GM19023 (cell line): ENCODE measurements around the gene BRF1.

Experiments
- ATAC-seq: cut with Tn5 transposase; IDR thresholded peaks from one replicate; pipeline ENCODE4 v1.9.1; 2021; ENCODE audit warnings: mild to moderate bottlenecking, moderate library complexity; ENCODE audit not compliant: unreplicated experiment

BRF1 gene

DNA sequence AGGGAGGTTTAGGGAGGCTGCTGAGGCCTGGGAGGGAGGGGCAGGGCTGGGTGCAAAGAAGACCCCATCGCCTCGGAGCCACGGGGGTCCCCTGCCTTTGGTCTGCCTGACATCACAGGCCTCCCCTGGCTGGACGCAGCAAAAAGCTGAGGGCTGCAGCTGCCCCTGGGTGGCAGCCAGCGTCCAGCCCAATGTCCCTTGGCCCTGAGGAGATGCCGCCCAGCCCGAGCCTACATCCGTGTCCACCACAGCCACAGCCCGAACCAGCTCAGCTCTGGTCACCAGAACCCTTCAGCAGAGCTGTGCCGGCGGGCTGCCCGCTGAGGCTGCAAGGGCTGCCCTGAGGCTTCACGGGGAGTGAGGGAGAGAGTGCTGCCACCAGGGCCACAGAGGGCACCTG is 121.6 kb downstream of the BRF1 start:
- no peak for ATAC-seq

DNA sequence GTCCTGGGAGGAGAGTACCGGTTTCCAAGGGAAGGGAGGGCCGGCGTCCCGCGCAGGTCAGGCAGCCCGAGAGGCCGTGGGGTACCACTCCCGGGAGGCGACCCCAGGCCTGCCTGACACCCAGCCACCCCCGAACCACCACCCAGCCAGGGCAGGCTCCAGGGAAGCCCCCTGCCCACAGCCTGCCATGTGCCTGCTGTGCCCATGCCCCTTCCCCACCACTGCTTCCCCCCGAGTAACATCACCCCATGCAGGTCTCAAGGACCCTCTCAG is 122.0 kb downstream of the BRF1 start:
- no peak for ATAC-seq

DNA sequence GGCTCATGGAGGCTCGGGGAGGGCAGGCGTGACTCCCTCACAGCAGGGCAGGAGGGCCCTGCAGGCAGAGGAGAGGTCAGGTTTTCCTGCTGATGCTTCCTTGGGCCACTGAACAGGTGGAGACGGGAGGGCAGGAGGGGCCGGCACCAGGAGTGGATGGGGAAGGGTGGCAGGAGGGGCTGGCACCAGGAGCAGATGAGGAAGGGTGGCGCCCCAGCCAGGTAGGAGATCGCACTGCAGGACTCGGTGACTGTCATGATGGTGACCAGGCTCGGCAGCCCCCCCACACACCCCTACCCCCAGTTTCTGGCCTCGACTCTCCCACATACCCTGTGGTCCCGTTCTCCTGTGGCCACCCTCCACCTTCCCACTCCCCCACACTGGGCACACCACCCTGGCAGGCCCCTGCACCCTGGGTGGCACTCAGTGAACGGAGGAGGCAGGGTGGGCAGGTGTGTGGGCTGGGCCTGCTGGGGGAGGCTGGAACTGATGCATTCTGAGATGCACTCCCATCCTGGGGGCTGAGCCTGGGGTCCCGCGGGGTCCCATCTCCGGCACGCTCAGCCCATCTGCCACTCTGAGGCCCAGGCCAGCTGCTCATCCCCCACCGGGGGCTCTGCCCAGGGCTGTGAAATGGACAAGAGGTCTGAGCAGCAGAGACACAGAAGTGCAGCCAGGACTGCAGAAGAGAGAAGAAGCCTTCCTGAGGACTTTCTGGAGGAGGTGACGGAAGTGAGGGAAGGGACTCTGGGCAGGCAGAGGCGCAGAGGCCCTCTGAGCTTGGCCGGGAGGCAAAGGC is 122.5 kb downstream of the BRF1 start:
- ATAC-seq: no peak

DNA sequence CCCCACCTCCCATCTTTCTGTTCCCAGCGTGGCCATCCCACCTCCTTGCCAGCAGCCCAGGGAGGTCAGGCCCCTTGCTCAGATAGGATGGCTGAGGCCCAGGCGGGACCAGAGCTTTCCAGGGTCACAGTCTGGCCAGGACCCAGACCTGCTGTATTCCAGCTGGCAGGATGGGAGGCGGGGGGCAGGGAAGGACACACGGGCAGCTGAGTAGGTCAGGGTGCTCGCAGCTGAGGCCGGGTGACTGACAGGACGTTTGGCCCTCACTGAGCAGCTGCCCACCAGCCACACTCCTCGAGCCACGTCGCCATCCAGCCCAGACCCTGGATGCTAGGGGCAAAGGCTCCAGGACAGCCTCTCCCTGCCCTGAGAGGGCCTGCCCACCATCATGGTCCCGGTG is 123.7 kb downstream of the BRF1 start:
- ATAC-seq: no peak

DNA sequence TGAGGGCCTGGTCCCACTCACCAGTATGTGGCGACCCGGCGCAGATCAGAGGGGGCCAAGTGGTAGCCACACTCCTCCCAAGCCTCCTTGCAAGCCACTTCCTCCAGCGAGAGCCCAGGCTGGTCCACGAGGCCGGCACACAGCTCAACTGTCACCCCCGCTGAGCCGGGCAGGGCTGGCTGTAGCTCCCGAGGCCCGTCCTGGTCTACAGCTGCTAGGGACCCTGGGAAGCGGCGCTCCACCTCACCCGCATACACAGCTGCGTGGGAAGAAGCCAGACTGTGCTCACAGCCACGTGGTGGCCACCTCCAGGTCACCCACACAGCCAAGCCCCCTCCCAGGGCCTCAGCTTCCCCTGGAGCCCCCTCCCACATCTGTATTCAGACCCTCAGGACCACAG is 124.3 kb downstream of the BRF1 start:
- ATAC-seq: no peak

DNA sequence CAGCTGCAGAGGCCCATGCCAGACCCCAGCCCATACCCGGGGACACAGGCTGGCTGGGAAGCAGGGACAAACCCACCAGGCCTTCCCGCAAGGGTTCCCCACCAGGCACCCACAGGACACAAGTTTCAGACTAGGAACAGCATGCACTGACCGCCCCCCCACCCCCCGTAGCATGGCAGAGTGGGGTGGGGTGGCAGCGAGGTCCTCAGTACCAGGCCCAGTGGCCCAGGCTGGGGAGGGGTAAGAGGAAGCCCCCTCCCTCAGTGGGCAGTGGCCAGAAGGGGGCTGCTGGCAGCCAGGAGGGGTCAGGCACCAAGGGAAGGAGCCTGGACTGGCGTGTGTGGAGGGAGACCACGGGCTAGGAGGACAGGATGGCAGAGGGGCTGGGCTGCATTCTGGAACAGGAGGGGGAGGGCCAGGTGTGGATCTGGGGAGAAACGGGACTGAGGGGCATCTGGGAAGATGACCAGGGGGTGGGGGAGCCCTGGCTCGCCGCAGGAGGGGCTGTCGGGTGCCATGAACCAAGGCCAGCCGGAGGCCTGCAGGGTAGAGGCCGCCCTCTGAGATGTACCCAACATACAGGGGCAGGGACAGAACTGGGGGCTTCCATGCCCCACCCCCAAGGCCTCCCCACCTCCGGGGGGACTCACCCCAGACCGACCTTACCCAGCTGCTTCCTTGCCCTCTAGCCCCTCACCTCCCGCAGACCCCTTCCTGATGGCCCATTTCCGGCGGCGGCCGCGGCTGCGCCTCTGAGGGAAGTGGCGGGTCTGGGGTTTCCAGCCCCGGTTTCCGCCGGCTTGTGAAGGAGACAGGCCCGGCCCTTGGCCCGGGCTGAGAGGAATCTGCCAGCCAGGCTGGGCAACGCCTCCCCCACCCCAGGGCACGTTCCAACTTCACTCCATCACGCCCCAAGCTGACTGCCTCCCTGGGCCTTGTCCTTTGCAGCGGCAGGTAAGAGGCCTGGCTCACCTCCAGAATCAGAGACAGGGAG is 126.6 kb downstream of the BRF1 start:
- ATAC-seq: no peak

DNA sequence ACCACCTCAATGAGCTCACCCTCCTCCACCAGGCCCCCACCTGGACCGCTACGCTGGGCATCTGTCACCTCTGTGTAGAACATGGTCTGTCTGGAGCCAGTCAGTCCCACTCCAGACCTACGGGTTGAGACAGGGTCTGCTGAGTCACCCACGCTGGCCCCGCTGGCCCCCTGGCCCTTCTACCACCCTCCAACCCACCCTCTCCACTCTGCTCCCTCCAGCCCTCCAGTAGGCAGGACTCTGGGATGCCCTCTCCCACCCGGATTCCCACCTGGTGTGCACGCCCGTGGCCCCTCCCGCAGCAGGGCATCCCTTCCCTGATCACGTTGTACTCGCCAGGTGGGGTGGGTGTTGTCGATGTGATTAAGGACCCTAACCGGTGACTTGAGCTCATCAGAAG is 127.7 kb downstream of the BRF1 start:
- no peak for ATAC-seq

DNA sequence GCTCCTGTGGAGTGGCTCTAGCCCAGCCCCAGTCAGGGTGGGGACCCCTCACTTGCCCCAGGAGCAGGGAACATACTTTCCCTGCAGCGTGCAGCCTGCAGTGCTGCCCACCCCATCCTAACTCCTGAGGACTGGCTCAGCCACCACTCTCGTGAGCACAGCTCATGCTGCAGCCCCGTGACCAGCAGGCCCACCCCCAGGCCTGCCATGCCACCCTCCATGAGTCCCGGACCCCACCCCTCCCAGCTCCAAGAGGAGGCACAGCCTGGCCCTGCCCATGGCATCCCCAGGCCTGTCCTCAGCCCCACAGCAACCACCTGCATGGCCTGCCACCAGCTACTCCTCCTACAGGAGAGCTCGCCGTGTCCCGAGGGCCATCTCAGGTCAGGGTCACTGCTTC is 128.3 kb downstream of the BRF1 start:
- ATAC-seq: no peak

DNA sequence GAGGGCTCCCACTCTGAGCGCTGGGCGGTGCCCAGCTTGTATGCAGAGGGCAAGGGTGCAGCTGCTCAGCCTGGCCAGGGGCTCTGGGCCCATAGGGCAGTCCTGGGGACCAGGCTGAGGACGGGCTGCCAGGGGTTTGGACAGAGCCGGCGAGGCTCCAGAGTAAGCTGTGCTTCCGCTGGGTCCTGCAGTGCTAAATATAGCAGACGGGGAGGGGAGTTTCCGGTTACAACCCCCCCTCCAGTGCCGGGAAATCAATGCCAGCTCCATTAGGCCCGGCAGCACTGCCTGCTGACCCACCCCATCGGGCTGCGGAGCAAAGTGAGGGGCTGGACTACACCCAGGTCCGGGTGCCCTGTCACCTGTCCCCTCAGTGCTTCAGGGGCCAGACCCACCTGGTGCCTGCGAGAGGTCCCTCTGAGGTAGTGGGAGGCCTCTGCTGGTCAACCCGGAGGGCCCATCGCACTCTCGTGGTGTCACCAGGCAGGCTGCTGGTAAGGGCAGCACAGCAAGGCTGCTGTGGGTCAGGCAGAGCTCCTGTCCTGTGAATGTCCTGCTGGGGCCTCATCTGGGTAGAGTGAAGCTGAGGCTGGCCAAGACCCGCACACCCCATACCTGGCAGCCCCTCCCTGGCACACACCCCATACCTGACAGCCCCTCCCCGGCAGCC is 129.7 kb downstream of the BRF1 start:
- no peak for ATAC-seq

DNA sequence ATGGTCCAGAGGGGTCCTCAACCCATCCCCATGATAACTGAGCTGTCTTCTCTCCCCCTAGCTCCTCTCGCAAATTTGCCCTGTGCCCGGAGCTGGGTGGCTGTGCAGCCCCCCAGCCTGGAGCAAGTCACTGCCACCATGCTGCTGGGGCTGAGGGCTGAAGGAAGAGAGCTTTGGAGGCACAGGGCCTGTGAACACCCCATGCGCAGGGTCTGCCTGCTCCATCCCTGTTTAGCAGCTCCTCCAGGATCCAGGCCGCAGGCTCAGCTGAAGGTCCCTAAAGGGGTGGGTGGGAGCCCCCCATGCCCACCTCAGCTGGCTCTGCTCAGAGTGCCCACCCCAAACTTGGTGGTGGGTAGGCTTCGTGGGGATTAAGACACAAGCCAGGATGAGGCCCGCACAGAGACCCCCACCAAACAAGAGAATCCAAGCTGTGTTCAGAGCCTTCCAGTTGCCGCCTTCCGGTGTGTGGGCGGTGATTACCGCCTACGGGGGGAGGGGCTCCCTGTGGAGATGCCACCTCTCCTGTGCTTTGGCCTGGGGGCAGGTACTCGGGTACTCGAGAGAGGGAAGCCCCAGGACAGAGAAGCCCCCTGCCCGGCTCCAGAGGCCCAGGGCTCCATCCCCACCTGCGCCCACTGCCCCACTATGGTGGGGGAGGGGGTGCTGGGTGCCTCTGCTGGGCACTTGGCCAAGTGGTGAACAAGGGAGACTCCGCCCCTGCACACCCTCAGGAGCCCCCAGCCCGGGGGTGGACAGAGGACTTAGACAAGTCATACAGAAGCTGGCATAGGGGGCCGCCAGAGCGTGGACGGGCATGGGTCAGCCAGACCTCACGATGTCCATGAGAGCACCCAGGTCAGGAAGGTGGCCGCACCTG is 130.8 kb downstream of the BRF1 start:
- ATAC-seq: no peak

DNA sequence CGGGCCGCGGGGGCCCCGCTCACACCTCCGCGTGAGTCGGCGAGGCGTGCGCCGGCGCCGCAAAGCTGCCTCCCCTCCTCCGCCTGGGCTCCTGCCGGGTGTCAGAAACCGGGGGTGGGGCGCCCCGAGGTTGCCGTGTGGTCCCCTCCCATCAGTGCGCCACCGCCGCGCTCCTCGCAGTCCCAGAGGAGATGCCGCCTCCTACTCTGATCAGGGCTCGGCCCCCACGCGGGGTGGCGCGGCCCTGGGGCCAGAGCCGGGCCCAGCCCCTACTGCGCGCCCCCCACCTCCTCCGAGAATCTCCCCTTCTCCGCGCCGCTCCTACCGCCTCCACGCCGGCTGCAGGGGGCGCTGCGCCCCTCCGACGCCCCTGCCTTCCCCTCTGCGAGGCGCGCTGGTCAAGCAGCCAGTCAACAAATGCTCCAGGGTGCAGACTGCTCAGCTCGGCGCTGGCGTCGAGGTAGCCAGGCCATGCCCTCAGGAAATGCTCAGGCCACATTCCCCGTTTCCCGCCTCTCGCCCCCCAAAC is 131.8 kb downstream of the BRF1 start:
- no peak for ATAC-seq

DNA sequence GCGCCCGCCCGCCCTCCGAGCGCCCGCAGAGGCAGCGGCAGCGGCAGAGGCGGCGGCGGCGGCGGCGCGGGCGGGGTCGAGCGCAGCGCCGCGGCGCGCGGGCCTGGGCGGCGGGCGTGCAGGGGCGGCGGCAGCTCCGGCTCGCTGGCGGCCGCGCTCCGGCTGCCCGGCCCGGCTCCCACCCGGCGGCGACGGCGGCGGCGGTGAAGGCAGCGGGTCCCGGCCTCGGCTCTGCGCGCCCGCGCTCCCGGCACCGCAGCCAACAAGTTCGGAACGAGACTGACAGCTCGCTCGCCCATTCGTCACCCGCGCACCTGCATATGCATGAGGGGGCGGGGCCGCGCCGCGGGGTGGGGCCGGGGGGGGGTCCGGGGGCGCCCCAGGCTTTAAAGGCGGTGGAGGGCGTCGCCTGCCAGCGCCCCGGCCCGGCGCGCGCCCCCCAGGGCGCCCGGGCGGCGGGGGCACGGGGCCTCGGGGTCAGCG is 132.3 kb downstream of the BRF1 start, which contains the start of gene JAG2:
TSS of gene JAG2 (minus strand) at position 281 of the 483 bp plus-strand sequence. CDS start 356 bp downstream, outside the sequence.
- ATAC-seq: no peak

DNA sequence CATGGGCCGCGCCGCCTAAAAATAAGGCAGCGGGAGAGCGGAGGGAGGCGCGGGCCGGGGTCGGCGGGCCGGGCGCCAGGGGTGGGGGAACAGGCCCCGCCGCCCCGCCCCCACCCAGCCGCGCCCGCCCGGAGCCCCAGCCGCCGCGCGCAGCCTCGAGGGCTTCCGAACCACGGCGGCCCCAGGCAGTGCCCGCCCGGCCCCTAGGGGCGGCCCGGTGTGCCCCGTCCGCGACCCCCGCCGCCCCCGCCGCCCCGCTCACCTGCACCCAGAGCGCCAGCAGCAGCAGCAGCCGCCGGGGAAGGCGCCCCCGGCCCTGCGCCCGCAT is 132.7 kb downstream of the BRF1 start:
- no peak for ATAC-seq

DNA sequence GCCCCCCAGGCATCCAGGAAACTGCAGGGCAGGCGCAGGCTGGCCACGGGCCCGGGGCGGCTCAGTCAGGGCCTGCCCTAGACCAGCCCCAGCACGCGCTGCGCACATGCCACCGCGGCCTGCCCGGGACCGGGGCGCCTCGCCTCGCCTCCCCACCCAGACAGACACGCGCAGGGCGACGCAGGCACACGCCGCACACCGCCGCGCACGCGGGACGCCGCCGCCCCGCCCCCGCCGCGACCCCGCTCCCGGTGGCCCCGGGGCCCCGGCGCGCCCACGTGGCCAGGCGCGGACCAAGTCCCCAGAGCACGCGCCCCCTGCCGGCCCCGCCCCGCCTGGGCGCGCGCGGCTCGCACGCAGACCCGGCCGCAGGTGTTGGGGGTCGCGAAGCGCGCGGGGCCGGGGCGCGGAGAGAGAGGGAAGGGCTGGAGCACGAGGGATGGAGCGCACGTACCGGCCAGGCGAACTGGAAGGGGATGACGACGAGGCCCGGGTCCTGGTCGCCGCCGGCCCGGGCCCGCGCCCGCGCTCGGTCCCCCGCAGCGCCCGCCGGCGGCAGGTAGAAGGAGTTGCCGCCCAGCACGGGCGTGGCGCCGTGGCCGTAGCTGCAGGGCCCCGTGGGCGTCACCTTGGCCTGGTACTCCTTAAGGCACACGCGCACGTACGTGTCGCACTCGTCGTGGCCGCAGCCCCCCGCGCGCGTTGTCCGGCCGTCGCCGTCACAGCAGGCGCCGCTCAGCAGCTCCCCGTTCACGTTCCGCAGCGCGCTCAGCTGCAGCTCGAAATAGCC is 133.3 kb downstream of the BRF1 start:
- no peak for ATAC-seq

DNA sequence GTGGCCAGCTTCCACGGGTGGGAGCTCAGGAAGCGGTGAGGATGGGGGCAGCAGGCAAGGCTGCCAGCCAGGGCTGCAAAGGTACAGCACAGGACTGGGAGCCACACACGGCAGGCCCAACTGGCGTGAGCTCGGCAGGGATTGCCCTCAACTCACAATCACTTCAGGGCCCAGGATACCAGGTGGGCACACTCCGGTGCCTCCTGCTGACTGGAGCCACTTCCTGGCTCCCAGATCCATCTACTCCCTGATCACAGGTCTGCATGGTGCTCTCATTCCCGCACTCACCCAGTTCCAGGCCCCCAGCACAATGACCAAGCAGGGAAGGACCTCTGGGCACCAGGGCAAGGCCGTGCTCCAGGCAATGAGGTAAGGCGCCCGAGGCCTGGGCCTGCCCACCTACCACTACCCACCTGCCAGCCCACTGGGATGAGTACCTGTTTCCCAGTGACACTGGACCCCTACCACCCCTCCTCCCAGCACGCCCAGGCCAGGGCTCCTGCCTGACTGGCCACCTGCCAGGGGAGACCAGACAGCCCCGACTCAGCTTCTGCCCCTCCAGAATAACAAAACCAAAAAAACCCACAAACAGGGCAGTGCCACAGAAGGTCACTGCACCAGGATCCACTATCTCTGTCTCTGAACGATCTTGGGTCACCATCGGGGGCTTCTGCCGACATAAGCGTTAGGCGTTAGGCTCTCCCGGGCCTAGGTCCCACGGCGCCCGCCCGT is 134.1 kb downstream of the BRF1 start:
- no peak for ATAC-seq

DNA sequence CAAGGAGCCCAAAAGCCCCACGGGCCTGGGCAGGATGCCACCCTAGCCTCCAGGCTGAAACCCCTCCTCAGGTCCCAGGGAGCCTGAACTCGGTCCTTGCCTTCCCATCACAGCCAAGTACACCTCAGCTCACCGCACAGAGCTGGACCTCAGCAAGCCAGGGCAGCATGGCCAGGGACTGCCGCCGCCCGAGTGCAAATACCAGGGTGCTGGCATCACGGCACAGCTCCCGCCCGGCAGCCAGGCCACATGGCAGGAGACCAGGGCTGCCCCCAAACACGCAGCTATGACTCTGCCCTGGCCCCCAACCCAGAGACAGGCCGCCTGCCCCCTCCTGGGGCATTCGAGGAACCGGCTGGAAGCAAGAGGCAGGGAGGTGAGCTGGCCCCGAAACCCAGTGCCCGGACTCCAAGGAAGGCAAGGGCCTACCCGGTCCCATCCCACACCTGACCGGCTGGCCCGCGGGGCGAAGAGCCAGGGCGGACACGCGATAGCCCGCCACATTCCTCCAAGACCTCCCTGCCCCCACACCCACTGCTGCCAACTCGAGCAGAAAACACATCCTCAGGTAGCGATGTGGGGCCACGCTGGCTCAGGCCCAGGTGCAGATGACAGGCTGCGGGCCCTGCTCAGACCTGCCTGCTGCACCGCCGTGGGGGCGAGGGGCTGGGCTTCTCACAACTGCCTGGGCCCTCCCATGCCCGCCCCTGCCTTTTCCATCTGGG is 134.9 kb downstream of the BRF1 start:
- ATAC-seq: no peak

DNA sequence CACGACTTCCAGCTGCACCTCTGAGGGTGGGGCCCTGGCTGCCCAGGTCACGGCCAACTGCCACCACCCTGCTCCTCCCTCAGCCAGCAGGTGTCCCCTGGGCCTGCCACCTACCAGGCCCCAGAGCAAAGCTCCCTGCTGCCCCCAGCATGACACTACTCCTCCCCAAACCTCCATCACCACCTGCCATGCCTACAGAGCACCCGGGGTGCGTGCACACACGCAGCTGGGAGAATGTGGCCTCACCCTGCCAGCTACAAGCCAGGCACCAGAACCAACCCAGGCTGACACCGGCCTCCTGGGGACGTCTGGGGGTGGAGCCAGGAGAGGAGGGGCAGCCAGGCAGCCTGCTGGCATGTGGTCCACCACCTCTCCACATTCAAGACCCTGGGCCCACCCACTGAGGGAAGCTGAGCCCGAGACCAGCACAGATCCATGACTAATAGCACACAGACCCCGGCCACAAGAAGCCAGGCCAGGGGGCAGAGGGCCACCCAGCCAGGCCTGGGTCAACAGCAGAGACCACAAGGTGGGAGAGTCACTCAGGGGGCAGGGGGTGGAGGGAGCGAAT is 135.6 kb downstream of the BRF1 start:
- no peak for ATAC-seq
